SH-SY5Y (cell line): ENCODE results near the gene CAMK2D.

Experiments used
- GATA2 ChIP-seq: IDR thresholded peaks from 2 replicates; pipeline ENCODE4 v1.6.1; 2011; ENCODE audit warnings: mild to moderate bottlenecking, low read depth, low read length
- GATA3 ChIP-seq: IDR thresholded peaks from 2 replicates; pipeline ENCODE4 v1.6.1; 2011; ENCODE audit warnings: low read depth, mild to moderate bottlenecking, low read length, moderate library complexity

- TF ChIP-seq GATA2 (no peak), GATA3 (no peak)
Observed at GRCh38 chr4:113541933-113542332, 219.6 kb downstream of the CAMK2D start.
